22Rv1 (cell line): ENCODE data around the gene DNAJB14.

Experiments
- CTCF ChIP-seq: fragments of 450-650 bp; IDR thresholded peaks from 2 replicates; pipeline ENCODE4 v1.5.1; 2017; ENCODE audit warnings: mild to moderate bottlenecking
- ZFX ChIP-seq: fragments of 450-650 bp; IDR thresholded peaks from 2 replicates; pipeline ENCODE4 v1.6.1; 2017; ENCODE audit warnings: antibody characterized with exemption, borderline replicate concordance

DNA sequence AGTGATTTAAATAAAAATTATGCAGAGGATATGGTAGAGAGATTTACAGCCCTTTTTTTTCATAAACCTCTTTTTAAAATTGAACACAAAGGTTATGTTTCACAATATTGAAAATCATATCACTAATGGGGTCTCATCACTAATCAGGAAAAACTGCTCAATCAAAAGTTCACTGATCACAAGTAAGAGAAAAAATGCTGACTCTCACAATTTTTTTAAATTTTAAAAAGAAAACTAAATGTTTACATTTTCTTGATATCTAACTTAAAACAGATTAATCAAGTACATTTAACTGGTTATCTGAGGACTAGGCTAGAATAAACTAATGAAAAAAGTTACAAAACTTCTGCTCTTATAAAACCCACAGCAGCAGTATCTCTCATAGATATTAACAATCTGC, 60.7 kb downstream of the DNAJB14 start:
- TF ChIP-seq CTCF (no peak), ZFX (no peak)
